ENCODE data around the gene BCAP29.

The BCAP29 gene

GRCh38 chr7:107582875-107583274, 2.8 kb downstream of the BCAP29 start:
- DNase-seq (ENCODE audit: low spot score): no peak

- no peak for DNase-seq (ENCODE audit: low spot score)
These were observed 4.7 kb downstream of the BCAP29 start for GRCh38 chr7:107584716-107585115.

GRCh38 chr7:107588529-107589130, 8.6 kb downstream of the BCAP29 start:
- no peak for DNase-seq (ENCODE audit: low spot score)

GRCh38 chr7:107591421-107591820, 11.4 kb downstream of the BCAP29 start:
- DNase-seq (ENCODE audit: low spot score): no peak

GRCh38 chr7:107592361-107593024, 12.4 kb downstream of the BCAP29 start:
- DNase-seq (ENCODE audit: low spot score): no peak

- DNase-seq (ENCODE audit: low spot score): no peak
These were observed 13.0 kb downstream of the BCAP29 start for GRCh38 chr7:107593025-107593410.

GRCh38 chr7:107594961-107595737, 15.1 kb downstream of the BCAP29 start:
- DNase-seq (ENCODE audit: low spot score): peak; percentile 99

- DNase-seq (ENCODE audit: low spot score): peak; percentile 60
These were observed 17.0 kb downstream of the BCAP29 start for GRCh38 chr7:107596881-107597581.

GRCh38 chr7:107597582-107597916, 17.5 kb downstream of the BCAP29 start:
- DNase-seq (ENCODE audit: low spot score): no peak

- no peak for DNase-seq (ENCODE audit: low spot score)
These were observed 17.9 kb downstream of the BCAP29 start for GRCh38 chr7:107597953-107598352.

- DNase-seq (ENCODE audit: low spot score): no peak
These were observed 19.2 kb downstream of the BCAP29 start for GRCh38 chr7:107599262-107599661.

- DNase-seq (ENCODE audit: low spot score): no peak
These were observed 20.8 kb downstream of the BCAP29 start for GRCh38 chr7:107600816-107601215.

GRCh38 chr7:107605218-107605815, 25.3 kb downstream of the BCAP29 start:
- DNase-seq (ENCODE audit: low spot score): no peak

GRCh38 chr7:107606303-107606702, 26.3 kb downstream of the BCAP29 start:
- DNase-seq (ENCODE audit: low spot score): no peak

GRCh38 chr7:107609811-107610261, 29.8 kb downstream of the BCAP29 start:
- DNase-seq (ENCODE audit: low spot score): no peak

GRCh38 chr7:107610323-107610722, 30.3 kb downstream of the BCAP29 start:
- no peak for DNase-seq (ENCODE audit: low spot score)

- no peak for DNase-seq (ENCODE audit: low spot score)
These were observed 33.4 kb downstream of the BCAP29 start for GRCh38 chr7:107613439-107613838.

GRCh38 chr7:107613948-107614347, 33.9 kb downstream of the BCAP29 start:
- no peak for DNase-seq (ENCODE audit: low spot score)

GRCh38 chr7:107614425-107614824, 34.4 kb downstream of the BCAP29 start:
- DNase-seq (ENCODE audit: low spot score): no peak

GRCh38 chr7:107615910-107616680, 36.0 kb downstream of the BCAP29 start:
- DNase-seq (ENCODE audit: low spot score): no peak

- peak; percentile 68 for DNase-seq (ENCODE audit: low spot score)
These were observed 42.4 kb downstream of the BCAP29 start for GRCh38 chr7:107622429-107622828.

Data from kidney capillary endothelial cell (primary cell).